H1 (cell line): ENCODE data around the gene PLG. TPM values are rescaled to one million over a fixed set of nuclear protein-coding genes. Genes with fewer than 3 reads are reported as not detected.
"Not testable (repeated sequence)": the region's sequence is repeated elsewhere in the genome, so short reads cannot be mapped to it uniquely, and the experiment has no call there.

ENCODE experiments used
- CTCF ChIA-PET: fragments of 300-600 bp; sonication (Branson Sonifier 250); formaldehyde crosslinking; loops from one replicate; lab custom pipeline; 2021; ENCODE audit not compliant: partially characterized antibody; lab: Charles Lee
- POLR2A ChIA-PET: fragments of 300-600 bp; sonication (Branson Sonifier 250); formaldehyde crosslinking; loops from one replicate; lab custom pipeline; 2021; ENCODE audit warnings: inconsistent platforms; ENCODE audit not compliant: partially characterized antibody; lab: Charles Lee
- DNase-seq, 2 experiments: peaks; one replicate each; pipeline versions ENCODE4 v3.0.0 to v3.0.0-alpha.2; 2010 to 2022; ENCODE audit warnings: low spot score in 2 of 2, low read depth in 1 of 2, mixed read lengths in 1 of 2
- FAIRE-seq: peaks from 2 replicates; lab custom pipeline; 2011; peaks lifted over from hg19 to GRCh38; lab: Jason Lieb, UNC
- H2AFZ ChIP-seq: 2 replicates; pipeline ENCODE4 v1.8.1; 2012; ENCODE audit warnings: low read length, inconsistent platforms
- H2AK5ac ChIP-seq: 2 replicates; pipeline ENCODE4 v1.6.1; 2013; ENCODE audit warnings: low read depth, low read length
- H2BK120ac ChIP-seq: replicated peaks from 2 replicates; pipeline ENCODE3; 2013; ENCODE audit warnings: low read depth, low read length, inconsistent platforms
- H2BK12ac ChIP-seq: 2 replicates; pipeline ENCODE4 v1.6.1; 2013; ENCODE audit warnings: low read depth, low read length
- H2BK15ac ChIP-seq: 2 replicates; pipeline ENCODE4 v1.6.1; 2013; ENCODE audit warnings: low read length
- H2BK20ac ChIP-seq: 2 replicates; pipeline ENCODE4 v1.6.1; 2013; ENCODE audit warnings: low read length
- H2BK5ac ChIP-seq: 2 replicates; pipeline ENCODE4 v1.6.1; 2013; ENCODE audit warnings: low read depth, low read length
- H3K14ac ChIP-seq: 2 replicates; pipeline ENCODE4 v1.6.1; 2013; ENCODE audit warnings: inconsistent platforms; ENCODE audit not compliant: insufficient read length
- H3K18ac ChIP-seq: 2 replicates; pipeline ENCODE4 v1.6.1; 2013; ENCODE audit warnings: low read length; ENCODE audit errors: extremely low read depth
- H3K23ac ChIP-seq: 2 replicates; pipeline ENCODE4 v1.6.1; 2013; ENCODE audit warnings: inconsistent platforms; ENCODE audit not compliant: insufficient read length
- H3K23me2 ChIP-seq: 2 replicates; pipeline ENCODE4 v1.6.1; 2013; ENCODE audit warnings: low read depth, low read length
- H3K27ac ChIP-seq: 2 replicates; pipeline ENCODE4 v1.6.1; 2011; ENCODE audit warnings: low read depth, low read length, inconsistent platforms
- H3K27me3 ChIP-seq, 4 experiments: replicated peaks in 1 of 4; 1 replicate in 1 of 4; 2 replicates in 3 of 4; pipeline versions ENCODE4 v1.6.1 to v1.8.1; 2011 to 2013; ENCODE audit warnings: low read length in 3 of 4, mild to moderate bottlenecking in 3 of 4, inconsistent platforms in 2 of 4, mixed read lengths in 2 of 4, moderate library complexity in 1 of 4; ENCODE audit not compliant: control insufficient read depth in 3 of 4, insufficient read depth in 3 of 4; ENCODE audit errors: extremely low read depth in 1 of 4
- H3K36me3 ChIP-seq, 4 experiments: 2 replicates each; pipeline versions ENCODE4 v1.6.1 to v1.8.1; 2011 to 2013; ENCODE audit warnings: mild to moderate bottlenecking in 4 of 4, low read length in 3 of 4, moderate library complexity in 2 of 4, control low read depth in 1 of 4, inconsistent platforms in 1 of 4; ENCODE audit not compliant: insufficient read depth in 4 of 4, control insufficient read depth in 2 of 4
- H3K4ac ChIP-seq: replicated peaks from 2 replicates; pipeline ENCODE3; 2013; ENCODE audit warnings: low read length, low read depth, mixed read lengths, inconsistent platforms; ENCODE audit not compliant: insufficient read length
- H3K4me1 ChIP-seq, 4 experiments: replicated peaks in 1 of 4; 1 replicate in 1 of 4; 2 replicates in 3 of 4; pipeline versions ENCODE4 v1.6.1 to v1.8.1; 2011 to 2013; ENCODE audit warnings: low read length in 3 of 4, inconsistent platforms in 2 of 4, mixed read lengths in 1 of 4; ENCODE audit not compliant: insufficient read depth in 4 of 4, control insufficient read depth in 3 of 4
- H3K4me2 ChIP-seq, 2 experiments: 2 replicates each; pipeline versions ENCODE4 v1.6.1 to v1.8.1; 2011 to 2013; ENCODE audit warnings: low read depth in 2 of 2, low read length in 2 of 2, control low read depth in 1 of 2, inconsistent platforms in 1 of 2, mild to moderate bottlenecking in 1 of 2; ENCODE audit not compliant: insufficient read depth in 1 of 2
- H3K4me3 ChIP-seq, 4 experiments: fragments of 200-600, 300-600 bp in 1 of 4; sonication (generic), shearing (Covaris generic), sonication (Bioruptor Twin) in 1 of 4; 2 replicates each; pipeline versions ENCODE4 v1.5.1 to v1.8.1; 2011 to 2016; ENCODE audit warnings: low read length in 4 of 4, low read depth in 3 of 4, control low read depth in 2 of 4, inconsistent platforms in 2 of 4, mild to moderate bottlenecking in 2 of 4, mixed read lengths in 1 of 4, moderate library complexity in 1 of 4; ENCODE audit not compliant: insufficient read depth in 2 of 4; ENCODE audit errors: extremely low read depth in 1 of 4
- H3K56ac ChIP-seq: replicated peaks from 2 replicates; pipeline ENCODE3; 2013; ENCODE audit warnings: low read depth, mild to moderate bottlenecking, mixed read lengths, low read length, inconsistent platforms; ENCODE audit not compliant: insufficient read length
- H3K79me1 ChIP-seq: 2 replicates; pipeline ENCODE4 v1.6.1; 2013; ENCODE audit warnings: low read depth, low read length, control low read depth
- H3K79me2 ChIP-seq, 2 experiments: 2 replicates each; pipeline versions ENCODE4 v1.6.1 to v1.8.1; 2012 to 2013; ENCODE audit warnings: low read length in 2 of 2, mild to moderate bottlenecking in 2 of 2, inconsistent platforms in 1 of 2; ENCODE audit not compliant: insufficient read depth in 2 of 2, control insufficient read depth in 1 of 2
- H3K9ac ChIP-seq, 4 experiments: replicated peaks in 1 of 4; 1 replicate in 1 of 4; 2 replicates in 3 of 4; pipeline versions ENCODE4 v1.6.1 to v1.8.1; 2011 to 2013; ENCODE audit warnings: low read depth in 3 of 4, low read length in 3 of 4, control low read depth in 2 of 4, mild to moderate bottlenecking in 2 of 4, moderate library complexity in 2 of 4, inconsistent platforms in 1 of 4; ENCODE audit errors: extremely low read depth in 1 of 4
- H3K9me3 ChIP-seq, 2 experiments: 2 replicates each; pipeline versions ENCODE4 v1.6.1 to v1.8.1; 2012 to 2013; ENCODE audit warnings: mild to moderate bottlenecking in 2 of 2, moderate library complexity in 2 of 2, control low read depth in 1 of 2, inconsistent platforms in 1 of 2, low read depth in 1 of 2, low read length in 1 of 2, mixed read lengths in 1 of 2; ENCODE audit not compliant: insufficient read depth in 2 of 2
- H4K20me1 ChIP-seq, 2 experiments: replicated peaks in 1 of 2; 2 replicates each; pipeline versions ENCODE3 to v1.8.1; 2011 to 2013; ENCODE audit warnings: inconsistent platforms in 2 of 2, low read length in 2 of 2, mild to moderate bottlenecking in 1 of 2; ENCODE audit not compliant: insufficient read depth in 2 of 2, control insufficient read depth in 1 of 2
- H4K5ac ChIP-seq: 2 replicates; pipeline ENCODE4 v1.6.1; 2013; ENCODE audit warnings: low read length, low read depth, mixed read lengths, inconsistent platforms; ENCODE audit not compliant: insufficient read length
- H4K8ac ChIP-seq: 2 replicates; pipeline ENCODE4 v1.8.0; 2013; ENCODE audit warnings: mild to moderate bottlenecking, moderate library complexity, low read length, inconsistent platforms; ENCODE audit not compliant: insufficient read depth; ENCODE audit errors: extremely low read depth
- H4K91ac ChIP-seq: replicated peaks from 2 replicates; pipeline ENCODE3; 2013; ENCODE audit warnings: low read length, mixed read lengths, inconsistent platforms; ENCODE audit not compliant: insufficient read length
- HDAC2 ChIP-seq, 2 experiments: fragments of 300-600 bp in 1 of 2; sonication (generic) in 1 of 2; IDR thresholded peaks; 2 replicates each; pipeline ENCODE4 v1.6.1; 2011 to 2012; ENCODE audit warnings: low read depth in 2 of 2, low read length in 2 of 2, mild to moderate bottlenecking in 2 of 2, moderate library complexity in 2 of 2, borderline replicate concordance in 1 of 2, inconsistent platforms in 1 of 2
- NANOG ChIP-seq: IDR thresholded peaks from 2 replicates; pipeline ENCODE4 v1.6.1; 2011; ENCODE audit warnings: low read length, low read depth, mild to moderate bottlenecking, inconsistent platforms; ENCODE audit not compliant: insufficient read depth, poor library complexity, severe bottlenecking
- SP2 ChIP-seq: IDR thresholded peaks from 2 replicates; pipeline ENCODE4 v1.6.1; 2012; ENCODE audit warnings: mild to moderate bottlenecking, low read length, inconsistent platforms
- WGBS, 2 experiments: shearing (Covaris generic) in 1 of 2; methylation state at CpG; one replicate each; pipeline versions ENCODE4 v1.1.6 to v1.1.7; 2013 to 2015; ENCODE audit warnings: low lambda C conversion rate in 2 of 2, mixed read lengths in 2 of 2, inconsistent platforms in 1 of 2, low coverage in 1 of 2, missing lambda C conversion rate in 1 of 2; ENCODE audit not compliant: insufficient replicate concordance in 2 of 2, insufficient coverage in 1 of 2, insufficient read length in 1 of 2; ENCODE audit errors: extremely low coverage in 1 of 2, missing lambda C conversion rate in 1 of 2; 5-methylcytosine and 5-hydroxymethylcytosine counted together
- polyA plus RNA-seq, 7 experiments: library from polyadenylated mRNA; depleted of rRNA in 3 of 7; stranded (reverse) in 5 of 7; unstranded in 2 of 7; fragments of >200 nt in 5 of 7; fragments of 200-250 nt in 2 of 7; gene quantifications; 1 replicate in 5 of 7; 2 replicates in 1 of 7; 4 replicates in 1 of 7; pipeline versions ENCODE4 v1.2.1 to v1.2.3, GENCODE V29; 2011 to 2013; ENCODE audit warnings: missing spikeins in 2 of 7, mixed read lengths in 2 of 7
- total RNA-seq: library from RNA; stranded (reverse); fragmentation: NEBNext Ultra II Directional; extraction: Animal tissue kit (Norgen Biotek cat#: 25700); gene quantifications from 2 replicates; pipeline ENCODE4 v1.2.1, GENCODE V29; 2021

The PLG gene
- total and polyA plus RNA-seq, 2 of the 8 experiments (the other 6 are each of a cell fraction or from before 2014, with no cell fraction given) = not detected

DNA sequence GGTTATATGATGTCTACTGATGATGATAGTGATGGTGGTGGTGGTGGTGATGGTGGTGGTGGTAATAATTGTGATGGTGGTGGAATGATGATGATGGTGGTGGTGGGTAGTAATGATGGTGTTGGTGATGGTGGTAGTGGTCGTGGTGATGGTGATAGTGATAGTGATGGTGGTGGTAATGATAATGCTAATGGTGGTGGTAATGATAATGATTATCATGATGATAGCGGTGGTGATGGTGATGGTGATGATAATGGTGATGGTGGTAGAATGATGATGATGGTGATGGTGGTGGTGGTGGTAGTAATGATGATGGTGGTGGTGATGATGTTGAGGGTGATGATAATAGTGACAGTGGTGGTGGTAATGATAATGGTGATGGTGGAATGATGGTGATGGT lies 33.5 kb upstream of the PLG start (continued):
- no peak for TF ChIP-seq NANOG
- no peak for TF ChIP-seq SP2
- TF ChIP-seq HDAC2 (IDR thresholded peaks at IDR 0.05; ENCODE audit: borderline replicate concordance in 1 of 2, low read depth in 2 of 2, low read length in 2 of 2) = no peak

DNA sequence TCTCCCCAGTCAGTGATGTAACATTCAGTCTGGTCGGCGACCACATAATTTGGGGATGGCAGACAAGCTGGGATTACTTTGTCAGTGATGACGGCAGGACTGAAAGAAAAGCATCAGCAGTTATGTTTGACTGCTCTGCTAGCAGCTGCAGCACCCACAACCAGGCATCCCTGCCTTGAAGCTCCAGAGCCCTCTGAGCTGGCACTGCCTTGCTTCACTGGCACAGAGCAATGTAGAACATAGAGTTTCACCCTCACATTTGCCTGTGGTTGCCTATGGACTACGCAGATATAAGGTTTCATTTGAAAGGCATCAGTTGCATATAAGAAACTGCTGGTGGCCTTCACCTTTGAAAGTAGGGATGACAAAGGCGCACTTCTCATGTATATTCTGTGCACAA lies 25.6 kb upstream of the PLG start:
- H3K4me2 ChIP-seq, H2BK120ac ChIP-seq, H3K56ac ChIP-seq, H2BK15ac ChIP-seq, H2BK12ac ChIP-seq, H3K79me1 ChIP-seq, H4K91ac ChIP-seq, CTCF ChIA-PET, H3K9ac ChIP-seq, FAIRE-seq, DNase-seq, H2BK20ac ChIP-seq, H3K23me2 ChIP-seq, H2AFZ ChIP-seq, H4K20me1 ChIP-seq, H2AK5ac ChIP-seq, H4K8ac ChIP-seq, H3K18ac ChIP-seq, H3K4ac ChIP-seq, H3K27ac ChIP-seq, H3K27me3 ChIP-seq, H2BK5ac ChIP-seq, H3K4me3 ChIP-seq, H3K14ac ChIP-seq, H3K79me2 ChIP-seq, H4K5ac ChIP-seq, H3K23ac ChIP-seq, H3K36me3 ChIP-seq, H3K4me1 ChIP-seq, POLR2A ChIA-PET: not testable (repeated sequence)
- WGBS, 2 experiments = 84% methylated on average over 5 of the region's 5 CpGs; no CpG with 5 or more reads in 1 of the 2 experiments
- H3K9me3 ChIP-seq = peaks cover 3 to 12% of the 10 kb centered on the region in 2 experiments; a peak in 2 of 4 replicates
